NCI-H82 (cell line): ENCODE data around the gene MRPS30.
"Not testable (repeated sequence)": the region's sequence is repeated elsewhere in the genome, so short reads cannot be mapped to it uniquely, and the experiment has no call there.

Experiments
- DNase-seq: peaks from one replicate; lab custom pipeline; 2025; lab: John Stamatoyannopoulos, UW

MRPS30 gene

GRCh38 chr5:44808435-44809214, at the start of gene MRPS30:
Gene MRPS30, plus strand, starts transcription at chr5:44808947. Its CDS starts 16 bp downstream, at chr5:44808963.
- peak; percentile 98 for DNase-seq

DNA sequence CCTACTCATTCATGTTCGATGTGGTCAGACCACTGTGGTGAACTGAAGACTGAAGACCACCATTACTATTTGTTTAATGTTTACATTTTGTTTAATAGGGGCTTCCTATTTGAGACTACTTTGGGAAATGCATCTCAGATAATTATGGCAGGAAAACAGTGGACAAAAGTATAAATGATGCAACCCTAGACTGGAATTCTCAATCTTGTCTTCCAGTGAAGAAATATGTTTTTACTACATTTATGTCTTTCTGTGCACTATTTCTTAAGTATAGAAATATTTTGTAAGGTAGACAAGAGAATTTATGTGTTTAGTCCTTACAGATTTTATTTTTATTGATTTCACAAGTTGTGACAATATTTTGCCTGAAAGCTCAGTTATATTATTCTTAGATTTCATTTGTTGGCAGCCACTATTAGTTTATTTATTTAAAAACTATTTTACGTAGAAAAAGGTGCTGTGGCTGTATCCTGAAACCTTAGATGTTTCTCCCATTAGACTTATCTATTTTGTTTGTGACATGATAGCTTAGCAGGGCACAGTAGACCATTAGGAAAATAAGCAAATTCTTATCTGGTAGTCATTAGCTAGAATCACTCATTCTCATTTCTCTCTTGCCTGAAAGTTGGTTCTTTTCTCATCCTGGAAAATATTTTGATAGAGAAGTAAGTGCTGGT, 39.4 kb upstream of the MRPS30 start:
- no peak for DNase-seq

- DNase-seq: no peak
These were observed 38.9 kb upstream of the MRPS30 start for GRCh38 chr5:44769877-44770209.

DNA sequence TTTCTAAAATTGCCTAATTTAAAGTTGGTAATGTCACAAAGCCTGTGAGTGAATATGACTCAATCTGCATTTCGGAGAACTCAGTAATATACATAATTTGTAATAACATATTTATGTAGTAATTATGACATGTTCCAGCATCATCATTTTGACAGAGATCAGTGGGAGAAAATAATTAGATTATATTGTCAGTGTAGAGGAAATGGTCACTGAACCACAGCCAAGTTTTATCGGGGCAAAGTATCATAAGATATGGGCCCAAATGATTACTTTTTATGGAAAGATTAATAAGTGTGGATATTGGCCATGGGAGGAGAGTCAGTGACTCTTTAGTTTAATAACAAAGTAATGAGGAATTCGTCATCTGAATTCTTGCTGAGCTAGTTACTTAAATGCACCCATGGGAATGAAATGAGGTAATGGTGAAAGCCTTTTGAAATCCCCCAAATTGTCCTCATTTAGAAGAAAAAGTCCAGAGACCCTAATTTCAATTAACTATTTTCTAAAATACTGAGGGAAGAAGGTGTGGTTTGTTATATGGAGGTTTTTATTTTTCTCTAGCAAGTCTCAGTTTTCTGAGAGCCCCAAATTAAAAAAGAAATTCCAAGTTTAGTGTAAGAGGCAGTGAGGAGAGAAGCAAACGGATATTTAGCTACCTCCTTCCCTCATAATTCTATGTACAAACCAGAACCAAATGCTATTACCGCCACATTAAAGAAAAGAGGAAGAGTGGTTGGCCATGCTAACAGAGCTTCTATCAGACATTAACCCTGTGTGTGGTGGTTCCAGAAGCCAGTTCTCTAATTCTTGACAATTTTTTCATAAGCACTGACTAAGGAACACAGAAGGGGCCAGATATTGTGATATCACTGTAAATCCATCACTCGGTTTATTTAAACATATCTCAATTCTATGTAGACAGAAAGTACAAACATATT, 37.7 kb upstream of the MRPS30 start:
- no peak for DNase-seq

- DNase-seq: not testable (repeated sequence)
These were observed 36.4 kb upstream of the MRPS30 start for GRCh38 chr5:44772397-44772796.

DNA sequence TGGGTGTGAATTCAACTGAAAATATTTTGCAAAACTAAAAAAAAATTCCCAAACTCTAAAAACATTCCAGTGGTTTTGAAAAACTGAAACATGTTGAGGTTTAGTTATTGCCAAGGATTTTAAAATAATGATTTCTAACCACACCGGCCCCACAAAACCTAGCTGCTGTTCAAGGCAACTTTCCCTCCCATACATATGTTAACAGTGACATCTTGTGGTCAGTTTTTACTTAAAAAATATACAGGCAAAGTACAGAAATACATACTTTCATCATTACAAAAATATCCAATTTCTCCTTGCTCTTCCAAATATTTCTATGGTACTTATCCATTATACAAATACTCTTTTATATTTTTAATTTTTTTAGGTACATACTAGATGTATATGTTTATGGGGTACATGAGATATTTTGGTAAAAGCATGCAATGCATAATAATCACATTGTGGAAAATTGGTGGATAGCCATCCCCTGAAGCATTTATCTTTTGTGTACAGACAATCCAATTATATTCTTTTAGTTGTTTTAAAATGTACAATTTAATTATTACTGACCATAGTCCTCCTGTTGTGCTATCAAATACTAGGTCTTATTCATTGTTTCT, 34.4 kb upstream of the MRPS30 start:
- peak; percentile 61 for DNase-seq

DNA sequence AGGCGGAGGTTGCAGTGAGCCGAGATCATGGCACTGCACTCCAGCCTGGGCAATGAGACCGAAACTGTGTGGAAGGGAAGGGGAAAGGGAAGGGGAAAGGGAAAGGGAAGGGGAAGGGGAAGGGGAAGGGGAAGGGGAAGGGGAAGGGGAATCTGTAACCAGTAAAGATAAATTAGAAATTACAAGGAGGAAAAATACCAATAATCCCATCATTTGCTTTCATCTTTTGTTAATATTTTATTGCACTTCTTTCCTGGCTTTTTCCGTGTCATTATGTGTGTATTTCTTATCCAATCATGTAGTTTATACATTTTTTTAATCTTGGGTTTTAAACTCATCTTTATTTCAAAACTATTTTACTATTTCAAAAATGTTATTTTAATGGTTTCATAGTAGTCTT, 29.6 kb upstream of the MRPS30 start:
- no peak for DNase-seq

DNA sequence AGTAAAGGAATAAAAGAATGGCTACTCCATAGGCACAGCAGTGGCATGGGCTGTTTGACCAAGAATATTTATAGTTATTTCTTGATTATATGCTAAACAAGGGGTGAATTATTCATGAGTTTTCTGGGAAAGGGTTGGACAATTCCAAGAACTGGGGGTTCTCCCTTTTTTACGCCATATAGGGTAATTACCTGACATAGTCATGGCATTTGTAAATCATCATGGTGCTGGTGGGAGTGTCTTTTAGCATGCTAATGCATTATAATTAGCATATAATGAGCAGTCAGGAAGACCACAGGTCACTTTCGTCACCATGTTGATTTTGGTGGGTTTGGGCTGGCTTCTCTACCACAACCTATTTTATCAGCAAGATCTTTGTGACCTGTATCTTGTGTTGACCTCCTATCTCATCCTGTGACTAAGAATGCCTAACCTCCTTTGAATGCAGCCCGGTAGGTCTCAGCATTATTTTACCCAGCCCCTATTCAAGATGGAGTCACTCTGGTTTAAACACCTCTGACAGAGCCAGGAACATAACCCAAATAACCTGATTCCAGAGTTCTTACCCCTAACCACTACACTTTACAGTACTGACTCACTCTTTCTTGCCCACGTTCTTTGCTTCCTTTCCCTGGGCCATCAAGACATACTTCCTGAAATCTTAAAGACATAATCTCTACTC, 25.0 kb upstream of the MRPS30 start:
- DNase-seq: no peak

DNA sequence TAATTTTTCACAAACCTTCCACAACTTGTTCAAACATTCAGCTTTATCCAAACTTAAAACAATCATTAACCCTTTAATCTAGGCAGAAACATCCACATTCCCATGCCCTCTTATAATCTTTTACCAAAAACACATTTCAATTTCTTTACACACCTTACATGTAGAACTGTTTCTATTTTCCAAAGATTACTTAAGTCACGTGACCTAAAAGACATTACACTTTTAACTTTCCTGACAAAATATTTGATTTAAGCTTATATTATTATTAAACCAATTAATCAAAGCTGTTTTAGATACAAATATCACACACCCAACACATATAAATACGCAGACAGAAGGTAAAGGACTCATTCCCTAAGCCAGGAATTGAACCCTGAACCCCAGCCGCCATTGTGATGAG, 21.0 kb upstream of the MRPS30 start:
- no peak for DNase-seq

DNA sequence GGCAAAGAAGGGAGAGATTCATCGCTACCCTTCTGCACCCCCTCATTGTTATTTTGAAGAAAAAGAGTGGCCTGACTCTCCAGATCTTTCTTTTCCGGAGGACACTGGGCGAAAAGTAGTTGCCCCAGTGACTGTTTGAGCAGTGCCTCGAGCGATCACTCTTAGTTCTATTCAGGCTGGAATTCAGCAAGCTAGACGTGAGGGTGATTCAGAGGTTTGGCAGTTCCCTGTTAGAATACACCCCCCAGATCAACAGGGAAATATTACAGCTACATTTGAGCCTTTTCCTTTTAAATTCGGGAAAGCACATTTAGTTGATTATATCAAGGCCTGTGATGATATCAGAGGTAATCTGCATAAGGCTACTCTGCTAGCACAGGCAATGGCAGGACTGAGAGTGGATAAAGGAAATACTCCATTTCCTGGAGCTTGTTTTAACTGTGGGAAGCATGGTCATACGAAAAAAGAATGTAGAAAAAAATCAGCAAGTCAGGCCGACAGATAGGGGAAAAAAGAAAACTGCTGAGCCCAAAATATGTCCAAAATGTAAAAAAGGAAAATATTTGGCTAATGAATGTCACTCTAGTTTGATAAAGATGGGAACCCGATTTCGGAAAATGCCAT, 19.3 kb upstream of the MRPS30 start:
- not testable (repeated sequence) for DNase-seq

DNA sequence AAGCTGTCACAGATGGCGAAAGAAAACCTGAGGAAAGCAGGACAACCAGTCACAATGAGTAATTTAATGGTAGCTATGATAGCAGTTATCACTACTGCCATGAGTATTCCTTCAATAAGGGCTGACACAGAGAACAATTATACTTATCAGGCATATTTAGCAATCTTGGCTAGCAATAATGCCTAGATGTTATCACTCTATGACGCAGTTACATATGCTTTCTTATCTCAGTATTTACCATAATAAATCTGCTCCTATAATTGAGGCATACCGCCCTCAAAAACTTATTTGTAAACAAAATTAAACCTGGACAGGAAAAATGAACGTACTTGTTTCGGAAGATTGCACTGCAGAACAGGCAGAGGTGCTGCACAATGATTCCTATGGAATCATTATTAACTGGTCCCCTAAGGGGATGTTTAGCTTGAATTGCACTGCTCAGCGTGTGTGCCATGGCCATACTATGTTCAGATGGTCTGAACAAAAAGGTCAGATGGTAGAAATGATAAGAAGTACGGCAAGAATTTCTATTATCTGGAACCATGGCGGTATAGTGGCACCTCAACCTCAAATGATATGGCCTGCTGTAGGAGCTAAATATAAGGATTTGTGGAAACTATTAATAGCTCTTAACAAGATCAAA, 16.6 kb upstream of the MRPS30 start:
- DNase-seq: not testable (repeated sequence)

- no peak for DNase-seq
These were observed 14.4 kb upstream of the MRPS30 start for GRCh38 chr5:44794371-44794770.

GRCh38 chr5:44795496-44795895, 13.3 kb upstream of the MRPS30 start:
- no peak for DNase-seq

DNA sequence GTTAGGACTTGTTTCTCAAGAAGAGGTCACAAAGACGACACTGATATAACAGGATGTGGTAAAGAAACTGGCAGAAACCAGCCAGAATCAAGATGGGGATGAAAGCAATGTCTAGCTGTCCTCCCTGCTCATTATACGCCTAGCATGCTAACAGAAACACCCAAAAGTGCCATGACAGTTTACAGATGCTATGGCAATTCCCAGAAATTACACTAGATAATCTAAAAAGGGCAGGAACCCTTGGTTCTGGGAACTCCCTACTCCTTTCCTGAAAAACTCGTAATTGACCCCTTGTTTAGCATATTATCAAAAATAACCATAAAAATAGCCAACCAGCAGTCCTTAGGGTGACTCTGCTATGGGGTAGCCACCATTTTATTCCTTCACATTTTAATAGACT, 10.9 kb upstream of the MRPS30 start:
- no peak for DNase-seq

GRCh38 chr5:44801992-44802391, 6.8 kb upstream of the MRPS30 start:
- no peak for DNase-seq

DNA sequence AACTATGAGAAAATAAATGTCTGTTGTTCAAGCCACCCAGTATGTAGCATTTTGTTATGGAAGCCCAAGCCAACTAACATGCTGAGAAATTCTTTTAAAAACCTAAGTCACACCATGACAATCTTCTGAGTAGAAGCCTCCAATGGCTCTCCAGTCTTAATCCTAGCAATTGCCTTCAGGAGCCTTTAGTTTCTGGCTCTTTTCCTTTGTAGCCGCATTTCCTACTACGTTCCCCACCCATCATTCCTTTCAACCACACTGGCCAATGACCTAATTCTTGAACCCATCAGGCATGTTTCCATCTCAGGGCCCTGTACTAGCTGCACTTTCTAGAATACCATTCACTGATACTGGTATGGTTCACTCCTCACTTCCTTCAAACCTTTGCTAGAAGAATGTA, 2.1 kb upstream of the MRPS30 start:
- peak; percentile 12 for DNase-seq

- peak; percentile 32 for DNase-seq
These were observed 1.5 kb upstream of the MRPS30 start for GRCh38 chr5:44807269-44807668.

DNA sequence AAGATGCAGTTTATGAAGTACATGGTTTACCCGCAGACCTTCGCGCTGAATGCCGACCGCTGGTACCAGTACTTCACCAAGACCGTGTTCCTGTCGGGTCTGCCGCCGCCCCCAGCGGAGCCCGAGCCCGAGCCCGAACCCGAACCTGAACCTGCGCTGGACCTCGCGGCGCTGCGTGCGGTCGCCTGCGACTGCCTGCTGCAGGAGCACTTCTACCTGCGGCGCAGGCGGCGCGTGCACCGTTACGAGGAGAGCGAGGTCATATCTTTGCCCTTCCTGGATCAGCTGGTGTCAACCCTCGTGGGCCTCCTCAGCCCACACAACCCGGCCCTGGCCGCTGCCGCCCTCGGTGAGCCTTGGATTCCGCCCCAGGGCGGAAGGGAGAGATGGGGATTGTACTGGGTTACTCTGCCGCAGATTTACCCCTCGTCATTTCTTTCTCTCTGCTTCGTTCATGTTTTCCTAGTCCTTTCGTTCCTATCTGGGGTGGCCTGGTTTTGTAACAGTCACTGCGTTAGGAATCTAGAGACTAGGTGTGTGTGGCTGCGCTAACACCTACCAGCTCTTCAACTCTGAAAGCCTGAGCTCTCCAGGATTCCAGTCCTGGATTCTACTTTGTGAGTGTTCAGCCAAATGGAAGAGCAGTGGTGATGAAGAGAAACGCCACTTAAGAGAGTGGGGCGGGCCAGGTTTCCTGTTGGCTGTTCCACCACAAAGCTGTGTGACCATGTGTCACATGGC, 638 bp downstream of the MRPS30 start:
- DNase-seq: peak; percentile 69

- DNase-seq: no peak
These were observed 1.2 kb downstream of the MRPS30 start for GRCh38 chr5:44809956-44810420.

- no peak for DNase-seq
These were observed 6.0 kb downstream of the MRPS30 start for GRCh38 chr5:44814761-44815160.
